GM21515 (cell line): ENCODE results near the gene CACNA1B.

ENCODE experiments used
- ATAC-seq: cut with Tn5 transposase; IDR thresholded peaks from one replicate; pipeline ENCODE4 v1.9.1; 2021; ENCODE audit not compliant: unreplicated experiment

CACNA1B gene

GRCh38 chr9:137918331-137919094 is 40.9 kb downstream of the CACNA1B start:
- ATAC-seq: no peak

DNA sequence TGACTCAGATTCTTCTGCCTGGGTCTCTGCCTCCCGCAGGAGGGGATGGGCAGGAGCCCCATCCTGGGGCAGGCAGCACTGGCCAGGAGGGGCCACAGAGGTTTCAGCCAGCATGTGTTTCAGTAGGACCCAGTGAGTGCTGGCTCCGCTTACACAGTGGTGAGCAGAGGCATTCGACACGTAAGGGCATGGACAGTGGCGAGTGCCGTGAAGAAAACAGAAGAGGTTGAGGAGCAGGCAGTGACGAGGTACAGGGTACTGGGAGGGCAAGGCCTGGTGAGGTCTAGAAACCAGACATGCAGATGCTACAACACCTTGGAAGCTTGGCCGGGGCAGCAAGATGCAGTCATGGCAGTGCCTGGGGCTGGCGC is 41.5 kb downstream of the CACNA1B start:
- no peak for ATAC-seq

GRCh38 chr9:137919649-137920141 is 42.1 kb downstream of the CACNA1B start:
- ATAC-seq: no peak

GRCh38 chr9:137920753-137921152 is 43.2 kb downstream of the CACNA1B start:
- no peak for ATAC-seq

GRCh38 chr9:137924169-137924568 is 46.6 kb downstream of the CACNA1B start:
- ATAC-seq: no peak

GRCh38 chr9:137924761-137925369 is 47.3 kb downstream of the CACNA1B start:
- ATAC-seq: no peak

DNA sequence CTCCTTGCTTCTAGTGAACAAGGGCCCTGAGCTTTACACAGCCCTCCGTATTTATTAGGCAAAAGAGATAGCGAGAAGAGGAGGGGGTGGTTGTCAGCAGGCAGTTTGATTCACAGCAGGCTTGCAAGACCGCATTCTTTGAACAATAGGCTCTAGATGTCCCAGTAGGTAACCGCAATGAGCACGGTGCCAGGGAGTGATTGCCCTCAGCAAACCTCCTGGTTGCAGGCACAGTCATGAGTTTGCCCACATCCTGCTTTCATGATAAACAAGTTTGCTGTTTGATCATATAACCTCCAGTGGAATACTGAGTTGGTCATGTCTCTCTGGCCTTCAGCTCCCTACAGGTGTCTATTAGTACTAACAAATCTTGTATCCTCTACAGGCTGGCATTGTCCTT is 66.1 kb downstream of the CACNA1B start:
- no peak for ATAC-seq

- no peak for ATAC-seq
These were observed 68.0 kb downstream of the CACNA1B start for GRCh38 chr9:137945581-137945980.

- ATAC-seq: no peak
These were observed 69.4 kb downstream of the CACNA1B start for GRCh38 chr9:137946993-137947392.

DNA sequence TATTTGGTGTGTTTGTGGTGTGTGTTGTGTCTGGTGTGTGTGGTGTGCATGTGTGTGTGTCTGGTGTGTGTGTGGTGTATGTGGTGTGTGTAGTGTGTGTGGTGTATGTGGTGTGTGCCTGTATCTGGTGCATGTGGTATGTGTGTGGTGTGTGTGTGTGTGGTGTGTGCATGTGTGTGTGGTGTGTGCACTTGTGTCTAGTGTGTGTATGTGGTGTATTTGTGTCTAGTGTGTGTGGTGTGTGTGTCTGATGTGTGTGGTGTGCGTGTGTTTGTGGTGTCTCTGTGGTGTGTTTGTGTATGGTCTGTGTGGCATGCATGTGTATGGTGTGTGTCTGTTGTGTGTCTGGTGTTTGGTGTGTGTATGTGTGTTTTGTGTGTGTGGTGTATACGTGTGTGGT is 71.1 kb downstream of the CACNA1B start:
- ATAC-seq: no peak

DNA sequence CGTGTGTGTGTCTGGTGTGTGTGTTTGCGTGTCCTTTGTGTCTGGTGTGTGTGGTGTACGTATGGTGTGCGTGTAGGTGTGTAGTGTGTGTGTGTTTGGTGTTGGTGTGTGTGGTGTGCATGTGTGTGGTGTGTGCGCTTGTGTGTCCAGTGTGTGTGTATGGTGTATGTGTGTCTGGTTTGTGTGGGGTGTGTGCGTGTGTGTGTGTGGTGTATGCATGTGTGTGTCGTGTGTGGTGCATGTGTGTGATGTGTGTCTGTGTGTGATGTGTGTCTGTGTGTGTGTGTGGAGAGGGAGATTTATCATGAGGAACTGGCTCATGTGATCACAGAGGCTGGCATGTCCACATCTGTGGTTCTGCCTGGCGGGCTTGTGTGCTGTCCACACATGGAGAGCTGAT is 71.7 kb downstream of the CACNA1B start:
- ATAC-seq: no peak

DNA sequence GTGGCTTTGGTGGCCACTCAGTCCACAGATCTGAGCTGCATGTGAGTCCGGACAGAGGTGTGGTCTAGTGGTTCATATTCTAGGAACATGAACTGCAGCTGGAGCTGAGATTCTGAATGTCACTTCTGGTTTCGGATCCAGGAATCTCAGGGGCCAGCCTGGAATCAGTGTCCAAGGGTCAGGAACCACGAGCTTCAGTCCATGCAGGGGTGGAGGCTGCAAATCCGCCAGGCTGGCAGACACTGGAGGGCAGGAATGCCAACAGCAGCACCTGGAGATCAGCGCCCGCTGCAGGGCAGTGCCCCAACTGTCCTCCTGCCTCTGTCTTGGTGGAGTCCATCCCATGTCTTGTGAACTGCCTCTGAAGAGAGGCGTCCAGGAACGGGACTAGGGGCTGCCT is 73.5 kb downstream of the CACNA1B start:
- ATAC-seq: no peak

GRCh38 chr9:137951597-137952490 is 74.3 kb downstream of the CACNA1B start:
- no peak for ATAC-seq

DNA sequence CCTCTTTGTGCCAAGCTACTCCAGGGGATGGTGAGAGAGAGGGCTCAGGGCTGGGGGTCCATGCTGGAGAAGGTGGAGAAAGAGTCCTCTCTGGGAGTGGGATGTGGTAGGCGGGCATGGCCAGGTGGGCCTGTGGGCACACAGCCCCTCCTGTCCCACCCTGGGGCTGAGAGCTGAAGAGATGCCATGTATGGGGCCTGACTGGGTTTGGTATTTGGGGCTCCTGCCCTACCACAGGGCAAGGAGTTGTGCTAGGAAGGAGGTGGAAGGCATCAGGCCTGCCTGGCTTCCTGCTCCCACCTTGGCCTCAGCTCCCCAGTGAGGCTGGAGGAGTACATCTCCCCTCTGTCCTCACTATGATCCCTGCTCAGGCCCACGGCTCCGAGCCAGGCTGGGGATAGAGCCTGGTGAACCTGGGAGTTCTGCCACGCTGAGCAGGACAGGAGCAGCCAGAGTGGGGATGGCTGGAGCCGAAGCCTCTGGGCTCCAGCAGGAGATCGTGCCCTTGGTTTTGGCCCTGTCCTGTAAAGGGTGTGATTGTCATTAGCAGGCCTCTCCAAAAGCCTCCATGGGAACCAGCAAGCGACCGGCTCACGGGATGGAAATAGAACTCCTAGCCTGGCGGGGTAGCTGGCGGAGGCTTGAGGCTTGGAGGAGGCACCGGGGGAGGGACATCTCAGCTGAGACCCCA is 75.5 kb downstream of the CACNA1B start:
- ATAC-seq: no peak

DNA sequence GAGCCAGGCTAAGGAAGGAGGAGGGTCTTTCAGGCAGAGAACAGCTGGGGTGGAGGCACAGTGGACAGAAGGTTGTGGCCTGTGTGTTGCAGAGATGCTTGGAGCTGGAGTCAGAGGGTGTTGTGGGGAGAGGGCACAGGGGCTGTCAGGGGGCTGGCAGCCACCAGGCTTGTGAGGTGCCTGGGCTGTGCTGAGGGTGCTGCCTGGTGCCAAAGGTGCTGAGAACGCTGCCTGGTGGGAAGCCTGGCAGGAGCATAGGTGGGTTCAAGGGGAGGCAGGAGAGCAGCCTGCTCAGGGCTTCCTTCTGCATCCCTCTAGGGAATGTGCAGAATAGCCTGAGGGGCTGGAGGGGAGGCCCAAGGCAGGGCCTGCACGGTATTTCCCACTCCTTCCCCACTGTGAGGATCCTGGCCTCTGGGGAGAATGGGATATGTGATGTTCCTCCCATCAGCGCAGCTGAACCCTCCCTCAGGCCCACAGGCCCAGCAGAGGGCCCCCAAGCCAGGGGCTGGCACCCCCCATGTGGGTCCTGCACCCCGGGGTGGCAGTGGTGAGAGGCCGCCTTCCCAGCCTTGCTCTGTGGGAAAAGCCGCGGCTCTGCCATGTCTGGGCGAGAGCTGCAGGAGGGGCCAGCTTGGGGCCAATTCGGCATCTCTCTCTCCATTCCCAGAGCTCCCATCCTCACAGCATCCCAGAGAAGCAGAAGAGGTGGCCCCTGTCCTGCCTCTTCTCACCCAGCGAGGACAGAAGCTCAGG is 76.3 kb downstream of the CACNA1B start:
- ATAC-seq: no peak

DNA sequence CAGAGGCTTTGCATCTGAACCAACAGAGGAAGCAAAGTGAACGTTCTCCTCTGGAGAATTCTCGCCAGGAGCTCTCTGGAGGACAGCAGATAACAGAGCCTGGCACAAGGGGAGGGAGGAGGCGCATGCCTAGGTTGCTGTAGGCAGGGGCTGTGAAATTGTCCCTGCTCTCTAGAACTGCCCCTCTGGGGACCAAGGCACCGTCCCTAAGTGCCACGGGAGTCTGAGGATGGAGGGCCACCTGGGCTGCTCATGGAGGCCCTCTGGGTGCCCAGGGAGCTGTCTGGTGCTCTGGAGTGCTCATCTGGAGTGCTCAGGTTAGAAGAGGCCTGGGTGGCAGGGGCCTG is 77.6 kb downstream of the CACNA1B start:
- ATAC-seq: no peak

- no peak for ATAC-seq
These were observed 78.0 kb downstream of the CACNA1B start for GRCh38 chr9:137955586-137955985.

- no peak for ATAC-seq
These were observed 78.5 kb downstream of the CACNA1B start for GRCh38 chr9:137956039-137956438.

- no peak for ATAC-seq
These were observed 79.3 kb downstream of the CACNA1B start for GRCh38 chr9:137956688-137957385.
